ENCODE measurements around the gene TIMP2. TPM values are rescaled to one million over a fixed set of nuclear protein-coding genes. Genes with fewer than 3 reads are reported as not detected.
A peak's percentile ranks its signal among the peaks of the same experiment; 100 is the strongest.

The TIMP2 gene
- total RNA-seq, 1 donor from 2014 or later: 318 TPM

DNA sequence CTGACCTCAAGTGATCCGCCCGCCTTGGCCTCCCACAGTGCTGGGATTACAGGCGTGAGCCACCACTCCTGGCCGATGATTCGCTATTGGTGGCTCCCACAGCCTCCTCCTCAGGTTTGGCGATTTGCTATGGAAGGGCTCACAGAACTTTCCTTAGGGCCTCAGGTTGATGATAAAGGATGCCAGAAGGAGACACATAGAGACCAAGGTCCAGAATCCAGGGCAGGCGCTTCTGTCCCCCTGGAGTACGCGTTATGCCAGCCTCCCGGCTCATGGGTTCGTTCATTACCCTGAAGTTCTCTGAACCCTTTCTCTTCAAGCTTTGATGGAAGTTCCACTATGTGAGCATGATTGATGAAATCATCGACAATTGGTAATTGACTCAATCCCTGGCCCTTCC, 34.6 kb upstream of the TIMP2 start:
- H3K27me3 ChIP-seq: no peaks in the 10 kb centered on the region
- ATAC-seq (no peak), DNase-seq (no peak)
- H3K4me3 ChIP-seq: no peak overlapping the region
- intact Hi-C loops (cut with DNase I): no loop called here
- no peak overlapping the region for H3K27ac ChIP-seq
- H3K9me3 ChIP-seq: no peaks in the 10 kb centered on the region
- TF ChIP-seq, protein P1, sequence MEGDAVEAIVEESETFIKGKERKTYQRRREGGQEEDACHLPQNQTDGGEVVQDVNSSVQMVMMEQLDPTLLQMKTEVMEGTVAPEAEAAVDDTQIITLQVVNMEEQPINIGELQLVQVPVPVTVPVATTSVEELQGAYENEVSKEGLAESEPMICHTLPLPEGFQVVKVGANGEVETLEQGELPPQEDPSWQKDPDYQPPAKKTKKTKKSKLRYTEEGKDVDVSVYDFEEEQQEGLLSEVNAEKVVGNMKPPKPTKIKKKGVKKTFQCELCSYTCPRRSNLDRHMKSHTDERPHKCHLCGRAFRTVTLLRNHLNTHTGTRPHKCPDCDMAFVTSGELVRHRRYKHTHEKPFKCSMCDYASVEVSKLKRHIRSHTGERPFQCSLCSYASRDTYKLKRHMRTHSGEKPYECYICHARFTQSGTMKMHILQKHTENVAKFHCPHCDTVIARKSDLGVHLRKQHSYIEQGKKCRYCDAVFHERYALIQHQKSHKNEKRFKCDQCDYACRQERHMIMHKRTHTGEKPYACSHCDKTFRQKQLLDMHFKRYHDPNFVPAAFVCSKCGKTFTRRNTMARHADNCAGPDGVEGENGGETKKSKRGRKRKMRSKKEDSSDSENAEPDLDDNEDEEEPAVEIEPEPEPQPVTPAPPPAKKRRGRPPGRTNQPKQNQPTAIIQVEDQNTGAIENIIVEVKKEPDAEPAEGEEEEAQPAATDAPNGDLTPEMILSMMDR (IDR thresholded peaks at IDR 0.05): no peak
- H3K36me3 ChIP-seq: no peaks in the 10 kb centered on the region
- peaks cover 3% of the 10 kb centered on the region for H3K4me1 ChIP-seq

DNA sequence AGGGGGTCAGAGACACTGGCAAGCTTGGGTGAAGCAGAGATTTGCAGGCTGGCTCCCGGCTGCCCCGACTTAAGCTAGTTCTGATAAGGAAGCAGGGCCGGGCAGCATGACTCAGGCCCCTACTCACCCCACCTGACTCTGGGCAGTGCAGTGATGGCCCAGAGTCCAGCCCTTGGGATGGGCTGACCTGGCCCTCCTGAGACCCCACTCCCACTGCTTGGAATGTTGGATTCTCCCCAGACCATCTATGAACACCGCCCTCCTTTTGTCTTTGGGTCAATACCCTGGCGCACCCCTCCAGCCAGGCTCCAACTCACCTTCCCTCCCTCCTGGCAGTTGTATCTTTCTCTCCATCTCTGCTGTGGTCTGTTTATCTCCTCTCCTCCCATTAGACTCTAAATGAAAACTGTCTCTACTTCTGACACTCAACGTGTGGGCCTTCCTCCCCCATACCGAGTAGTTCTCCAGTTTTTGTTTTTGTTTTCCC, 33.5 kb upstream of the TIMP2 start:
- TF ChIP-seq, protein P1 (IDR thresholded peaks at IDR 0.05): no peak
- H3K36me3 ChIP-seq: no peaks in the 10 kb centered on the region
- no peaks in the 10 kb centered on the region for H3K27me3 ChIP-seq
- intact Hi-C loops (cut with DNase I): no loop called here
- no peak for DNase-seq
- no peak overlapping the region for H3K27ac ChIP-seq
- ATAC-seq: peak; percentile 27
- no peaks in the 10 kb centered on the region for H3K9me3 ChIP-seq
- H3K4me1 ChIP-seq: peaks cover 3% of the 10 kb centered on the region
- H3K4me3 ChIP-seq: no peak overlapping the region

DNA sequence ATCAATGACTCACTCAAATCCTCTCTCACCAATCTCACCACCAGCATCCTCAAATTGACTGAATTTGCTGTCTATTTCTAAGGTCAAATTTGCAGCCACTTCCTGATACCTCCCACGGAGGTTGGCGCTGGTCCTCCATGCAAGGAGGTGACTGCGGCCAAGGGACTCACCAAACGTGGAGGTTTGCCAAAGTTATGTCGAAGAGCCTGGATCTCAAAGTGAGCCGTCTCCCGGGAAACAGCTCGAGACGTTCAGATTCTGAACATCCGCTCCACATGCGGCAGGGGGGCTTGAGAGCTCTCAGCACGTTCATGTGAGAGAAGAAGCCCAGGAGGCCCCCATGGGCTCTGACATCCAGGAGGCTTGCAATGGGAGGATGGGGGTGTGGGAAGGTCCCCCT, 31.9 kb upstream of the TIMP2 start:
- no peak overlapping the region for H3K27ac ChIP-seq

DNA sequence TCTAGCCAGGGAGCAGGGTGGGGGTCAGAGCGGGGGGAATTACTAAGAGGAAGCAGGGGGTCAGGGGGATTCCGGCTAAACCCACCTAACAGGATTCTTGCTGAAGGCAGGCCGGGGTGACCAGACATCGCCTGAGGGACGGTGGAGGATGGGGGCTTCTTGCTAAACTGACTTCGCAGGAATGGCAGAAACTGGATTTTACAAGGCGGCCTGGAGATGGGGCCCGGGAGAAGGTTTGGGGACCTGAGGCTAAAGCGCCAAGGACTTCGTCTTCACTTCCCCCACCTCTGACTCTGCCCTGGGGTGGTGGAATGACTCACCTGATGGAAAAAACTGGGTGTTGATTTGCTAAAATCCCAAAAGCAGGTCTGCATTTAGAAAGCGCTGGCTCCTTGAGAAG, 31.1 kb upstream of the TIMP2 start:
- ATAC-seq (no peak), DNase-seq (no peak)
- H3K9me3 ChIP-seq: no peaks in the 10 kb centered on the region
- intact Hi-C loops (cut with DNase I): no loop called here
- no peaks in the 10 kb centered on the region for H3K36me3 ChIP-seq
- H3K4me1 ChIP-seq: peaks cover under 1% of the 10 kb centered on the region
- no peak overlapping the region for H3K27ac ChIP-seq
- no peaks in the 10 kb centered on the region for H3K27me3 ChIP-seq
- H3K4me3 ChIP-seq: no peak overlapping the region
- TF ChIP-seq, protein P1 (IDR thresholded peaks at IDR 0.05): no peak

More for the DNA sequence above, 31.9 kb upstream of the TIMP2 start:
- no peaks in the 10 kb centered on the region for H3K9me3 ChIP-seq
- H3K27me3 ChIP-seq: no peaks in the 10 kb centered on the region
- TF ChIP-seq, protein P1 (IDR thresholded peaks at IDR 0.05): no peak
- intact Hi-C loops (cut with DNase I): no loop called here
- no peaks in the 10 kb centered on the region for H3K36me3 ChIP-seq
- peaks cover 3% of the 10 kb centered on the region for H3K4me1 ChIP-seq
- DNase-seq (no peak), ATAC-seq (no peak)
- no peak overlapping the region for H3K4me3 ChIP-seq

DNA sequence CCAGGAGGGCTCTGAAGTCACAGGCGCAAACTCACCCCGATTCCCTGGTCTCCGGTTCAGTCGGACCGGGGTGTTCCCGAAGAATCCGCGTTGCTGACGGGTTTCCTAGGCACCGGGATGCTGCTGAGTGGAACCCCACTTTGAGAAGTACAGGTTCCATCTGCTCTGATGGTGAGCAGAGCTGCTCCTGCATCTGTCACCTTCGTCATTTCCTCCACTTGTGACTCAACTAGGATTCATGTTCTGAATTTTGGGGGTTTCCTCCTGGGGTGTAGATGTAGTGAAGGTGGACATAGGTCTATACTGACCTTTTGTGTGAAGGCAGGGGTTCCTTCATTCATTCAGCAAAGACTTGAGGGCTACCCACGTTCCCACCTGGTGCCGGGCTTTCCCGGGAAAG, 29.5 kb upstream of the TIMP2 start:
- TF ChIP-seq, protein P1 (IDR thresholded peaks at IDR 0.05): no peak
- DNase-seq (no peak), ATAC-seq (no peak)
- Histone ChIP-seq H3K9me3 (no peaks in the 10 kb centered on the region), H3K27me3 (no peaks in the 10 kb centered on the region), H3K4me3 (no peak overlapping the region), H3K36me3 (no peaks in the 10 kb centered on the region), H3K4me1 (no peaks in the 10 kb centered on the region), H3K27ac (no peak overlapping the region)
- intact Hi-C loops (cut with DNase I): no loop called here
